Right atrium auricular region (tissue), 2 donors: ENCODE results near the gene YJU2. TPM values are rescaled to one million over a fixed set of nuclear protein-coding genes. Genes with fewer than 3 reads are reported as not detected.

Source experiments
- DNase-seq: peaks from one replicate; pipeline ENCODE4 v3.0.0-alpha.2; 2019; ENCODE audit warnings: low spot score
- H3K27ac ChIP-seq, 2 donors: fragments of 200-600 bp; sonication (generic); 1 replicate in 1 of 2; 2 replicates in 1 of 2; pipeline ENCODE4 v1.5.1; 2016 to 2019
- H3K27me3 ChIP-seq, 2 donors: fragments of 200-600 bp; sonication (generic); one replicate each; pipeline versions ENCODE4 v1.5.1 to v1.6.0; 2017 to 2019
- H3K36me3 ChIP-seq: fragments of 200-600 bp; sonication (generic); one replicate; pipeline ENCODE4 v1.5.1; 2016
- H3K4me1 ChIP-seq, 2 donors: fragments of 200-600 bp; sonication (generic); one replicate each; pipeline versions ENCODE4 v1.5.1 to v1.6.0; 2017 to 2019
- H3K4me3 ChIP-seq, 2 donors: fragments of 200-600 bp; sonication (generic); 1 replicate in 1 of 2; 2 replicates in 1 of 2; pipeline ENCODE4 v1.5.1; 2017 to 2019; ENCODE audit warnings: mild to moderate bottlenecking in 1 of 2, moderate library complexity in 1 of 2
- H3K9me3 ChIP-seq, 2 donors: fragments of 200-600 bp; sonication (generic); one replicate each; pipeline ENCODE4 v1.5.1; 2019
- total RNA-seq, 2 donors: library from RNA; depleted of rRNA; stranded (reverse); fragments of >200 nt; gene quantifications; one replicate each; pipeline ENCODE4 v1.1.0, GENCODE V29; 2016
- TF ChIP-seq, protein P1 (sequence below), 2 donors: fragments of 200-600 bp; sonication (generic); IDR thresholded peaks; one replicate each; pipeline ENCODE4 v1.5.1; 2019; ENCODE audit warnings: antibody characterized with exemption in 2 of 2

The YJU2 gene
- total RNA-seq = 10 to 100 TPM in 1 of 2 donors, 1 to 10 TPM in 1; 9.1 to 17.6 TPM

DNA sequence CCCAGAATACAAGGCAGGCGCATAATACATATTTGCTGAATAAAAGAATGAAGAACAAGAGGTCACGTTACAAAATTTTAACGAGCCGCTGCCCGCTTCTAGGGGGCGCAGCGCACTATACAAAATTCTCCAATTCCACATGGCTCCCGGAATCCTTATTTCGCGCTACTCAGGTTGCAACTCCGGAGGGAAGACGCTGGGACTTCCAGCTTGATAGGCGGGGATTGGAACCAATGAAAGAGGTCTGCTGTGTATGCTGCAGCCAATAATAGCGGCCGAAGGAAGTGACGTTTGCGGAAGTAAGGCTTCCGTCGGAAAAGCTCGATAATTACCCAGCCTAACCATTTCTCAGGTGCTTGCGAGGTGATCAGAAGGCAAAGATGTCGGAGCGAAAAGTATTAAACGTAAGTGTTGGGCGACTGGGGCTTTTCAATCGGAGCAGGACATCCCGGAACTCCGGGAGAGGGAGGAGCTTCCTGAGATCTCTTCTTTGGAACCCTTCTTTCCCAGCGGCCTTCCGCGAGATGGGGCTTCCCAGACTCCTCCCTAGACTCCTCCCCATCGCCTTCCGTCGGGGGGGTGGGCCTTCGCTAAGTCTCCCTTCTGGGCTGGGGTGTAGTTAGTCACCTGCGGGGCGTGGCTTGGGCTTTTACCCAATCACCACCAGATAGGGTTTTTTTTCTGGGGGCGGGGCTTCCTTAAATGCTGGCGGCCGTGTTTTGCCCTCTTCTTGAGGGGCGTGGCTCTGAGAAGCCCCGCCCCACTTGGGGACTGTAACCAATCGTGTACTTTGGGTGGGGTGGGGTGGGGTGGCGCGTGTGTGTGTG, at the start of gene YJU2:
Gene YJU2 (plus strand): TSS at position 314 of the 827 bp plus-strand sequence. CDS start 67 bp downstream, at position 381.
- peaks cover 0 to 6% of the 10 kb centered on the region in 2 donors for H3K9me3 ChIP-seq
- peaks cover 29% of the 10 kb centered on the region for H3K36me3 ChIP-seq
- DNase-seq = peak; percentile 98
- no peaks in the 10 kb centered on the region for H3K27me3 ChIP-seq
- TF ChIP-seq, protein P1, sequence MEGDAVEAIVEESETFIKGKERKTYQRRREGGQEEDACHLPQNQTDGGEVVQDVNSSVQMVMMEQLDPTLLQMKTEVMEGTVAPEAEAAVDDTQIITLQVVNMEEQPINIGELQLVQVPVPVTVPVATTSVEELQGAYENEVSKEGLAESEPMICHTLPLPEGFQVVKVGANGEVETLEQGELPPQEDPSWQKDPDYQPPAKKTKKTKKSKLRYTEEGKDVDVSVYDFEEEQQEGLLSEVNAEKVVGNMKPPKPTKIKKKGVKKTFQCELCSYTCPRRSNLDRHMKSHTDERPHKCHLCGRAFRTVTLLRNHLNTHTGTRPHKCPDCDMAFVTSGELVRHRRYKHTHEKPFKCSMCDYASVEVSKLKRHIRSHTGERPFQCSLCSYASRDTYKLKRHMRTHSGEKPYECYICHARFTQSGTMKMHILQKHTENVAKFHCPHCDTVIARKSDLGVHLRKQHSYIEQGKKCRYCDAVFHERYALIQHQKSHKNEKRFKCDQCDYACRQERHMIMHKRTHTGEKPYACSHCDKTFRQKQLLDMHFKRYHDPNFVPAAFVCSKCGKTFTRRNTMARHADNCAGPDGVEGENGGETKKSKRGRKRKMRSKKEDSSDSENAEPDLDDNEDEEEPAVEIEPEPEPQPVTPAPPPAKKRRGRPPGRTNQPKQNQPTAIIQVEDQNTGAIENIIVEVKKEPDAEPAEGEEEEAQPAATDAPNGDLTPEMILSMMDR (IDR thresholded peaks at IDR 0.05) = peak in 1 of 2 donors; percentile 44
- peaks cover 0 to 12% of the 10 kb centered on the region in 2 donors for H3K4me1 ChIP-seq
- H3K4me3 ChIP-seq = peak within 1 kb of the TSS; percentile 65 to 68
- H3K27ac ChIP-seq = peak within 1 kb of the TSS; percentile 93 to 94

- DNase-seq = no peak
- Histone ChIP-seq H3K9me3 (no peaks in the 10 kb centered on the region), H3K4me3 (no peak overlapping the region), H3K4me1 (peaks cover 0 to 9% of the 10 kb centered on the region in 2 donors), H3K27me3 (peaks cover 17 to 21% of the 10 kb centered on the region in 2 donors), H3K36me3 (no peaks in the 10 kb centered on the region), H3K27ac (no peak overlapping the region)
- TF ChIP-seq, protein P1 (IDR thresholded peaks at IDR 0.05) = no peak
These were observed 49.7 kb upstream of the YJU2 start for GRCh38 chr19:4197228-4197624.

DNA sequence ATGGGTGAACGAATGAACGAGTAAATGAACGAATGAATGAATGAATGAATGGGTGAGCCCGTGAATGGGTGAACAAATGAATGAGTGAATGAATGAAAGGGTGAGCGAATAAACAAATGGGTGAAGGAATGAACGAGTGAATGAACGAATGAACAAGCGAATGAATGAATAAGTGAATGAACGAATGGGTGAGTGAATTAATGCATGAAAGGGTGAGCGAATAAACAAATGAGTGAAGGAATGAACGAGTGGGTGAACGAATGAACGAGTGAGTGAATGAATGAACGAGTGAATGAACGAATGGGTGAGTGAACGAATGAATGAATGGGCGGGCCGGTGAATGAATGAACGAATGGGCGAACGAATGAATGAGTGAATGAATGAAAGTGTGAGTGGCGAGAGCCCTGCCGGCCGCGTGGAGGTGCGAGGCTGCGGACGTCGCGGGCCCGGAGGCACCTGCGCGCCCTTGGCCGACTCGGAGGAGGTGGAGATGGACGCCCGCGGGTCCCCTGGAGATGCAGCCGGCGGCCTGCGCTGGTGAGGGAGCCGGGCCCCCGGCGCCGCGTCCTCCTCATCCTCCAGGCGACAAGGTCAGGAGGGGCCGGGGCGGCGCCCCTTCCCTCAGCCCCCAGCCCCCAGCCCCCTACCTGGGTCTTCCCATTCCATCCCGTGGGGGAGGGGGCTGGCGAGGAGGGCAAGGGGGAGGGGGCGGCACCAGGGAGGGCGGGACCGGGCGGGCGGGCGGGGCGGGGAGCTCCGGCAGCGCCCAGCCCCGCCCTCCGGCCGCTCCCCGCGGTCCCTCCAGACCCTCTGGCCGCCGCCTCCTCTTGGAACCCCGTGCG, 49.0 kb upstream of the YJU2 start:
- H3K27ac ChIP-seq = no peak overlapping the region
- TF ChIP-seq, protein P1 (IDR thresholded peaks at IDR 0.05) = no peak
- H3K27me3 ChIP-seq = peaks cover 17% of the 10 kb centered on the region in 2 donors
- H3K36me3 ChIP-seq = no peaks in the 10 kb centered on the region
- H3K4me1 ChIP-seq = peaks cover 0 to 9% of the 10 kb centered on the region in 2 donors
- DNase-seq = no peak
- H3K4me3 ChIP-seq = peak overlapping the region in 1 of 2 donors; percentile 22
- H3K9me3 ChIP-seq = no peaks in the 10 kb centered on the region

DNA sequence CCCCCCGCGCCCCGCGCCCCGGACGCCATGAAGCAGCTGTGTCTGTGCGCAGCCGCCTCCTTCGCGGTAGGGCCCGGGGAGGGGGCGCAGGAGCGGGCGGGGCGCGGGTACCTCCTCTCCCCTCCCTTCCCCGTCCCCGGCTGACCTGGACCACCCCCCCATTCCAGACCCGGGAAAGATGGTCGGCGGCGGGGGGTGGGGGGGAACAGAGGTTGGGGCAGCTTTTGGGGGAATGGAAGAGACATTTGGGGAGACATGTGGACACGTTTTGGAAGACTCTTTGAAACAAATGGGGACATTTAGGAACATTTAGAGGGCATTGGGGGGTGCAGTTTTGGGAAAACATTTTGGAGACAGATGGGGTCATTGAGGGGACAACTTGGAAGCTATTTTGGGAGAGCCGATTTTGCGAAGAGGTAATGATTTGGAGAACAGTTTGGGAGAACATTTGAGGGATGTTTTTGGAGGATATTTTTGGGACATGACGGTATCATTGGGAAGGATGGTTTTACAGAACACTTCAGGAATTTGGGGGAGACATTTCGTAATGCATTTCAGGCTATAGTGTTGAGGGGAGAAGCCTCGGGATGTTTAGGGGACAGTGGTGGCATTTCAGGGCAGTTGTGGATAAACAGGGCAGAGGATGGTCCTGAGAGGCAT, 48.3 kb upstream of the YJU2 start:
- TF ChIP-seq, protein P1 (IDR thresholded peaks at IDR 0.05) = no peak
- H3K27ac ChIP-seq = no peak overlapping the region
- peak overlapping the region in 1 of 2 donors; percentile 22 for H3K4me3 ChIP-seq
- no peaks in the 10 kb centered on the region for H3K9me3 ChIP-seq
- peaks cover 17% of the 10 kb centered on the region in 2 donors for H3K27me3 ChIP-seq
- peaks cover 0 to 9% of the 10 kb centered on the region in 2 donors for H3K4me1 ChIP-seq
- DNase-seq = no peak
- no peaks in the 10 kb centered on the region for H3K36me3 ChIP-seq

- Histone ChIP-seq H3K36me3 (no peaks in the 10 kb centered on the region), H3K27me3 (peaks cover 17% of the 10 kb centered on the region in 2 donors), H3K4me1 (peaks cover 0 to 9% of the 10 kb centered on the region in 2 donors), H3K27ac (no peak overlapping the region), H3K9me3 (no peaks in the 10 kb centered on the region), H3K4me3 (no peak overlapping the region)
- no peak for DNase-seq
- TF ChIP-seq, protein P1 (IDR thresholded peaks at IDR 0.05) = no peak
These were observed 47.1 kb upstream of the YJU2 start for GRCh38 chr19:4199699-4200293.
